NCI-H1436 treated with DMSO at 0.1 percent for 48 hours (cell line): ENCODE results near the gene FAM20C.
"Not testable (repeated sequence)": the region's sequence is repeated elsewhere in the genome, so short reads cannot be mapped to it uniquely, and the experiment has no call there.

Experiments used
- DNase-seq: peaks from one replicate; lab custom pipeline; 2025; lab: John Stamatoyannopoulos, UW

The FAM20C gene

DNA sequence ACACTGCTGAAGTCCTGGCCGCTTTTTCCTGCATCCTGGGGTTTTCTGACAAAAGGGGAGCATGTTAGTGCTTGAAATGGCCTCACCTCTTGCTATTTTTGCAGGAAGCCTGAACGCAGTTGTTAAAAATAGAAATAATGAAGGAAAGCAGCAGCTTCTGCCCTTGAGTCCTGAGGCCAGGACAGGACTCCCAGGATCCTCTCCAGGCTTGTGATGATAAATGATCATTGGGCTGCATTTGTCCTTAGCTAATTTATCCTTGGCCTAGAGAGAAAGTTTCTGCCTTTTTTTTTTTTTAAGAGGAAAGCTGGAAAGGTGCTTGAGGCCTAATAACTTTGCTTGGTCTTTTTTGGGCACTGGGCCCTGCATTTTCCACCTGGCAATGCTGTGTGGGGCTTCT, 17.7 kb upstream of the FAM20C start:
- DNase-seq = no peak

DNA sequence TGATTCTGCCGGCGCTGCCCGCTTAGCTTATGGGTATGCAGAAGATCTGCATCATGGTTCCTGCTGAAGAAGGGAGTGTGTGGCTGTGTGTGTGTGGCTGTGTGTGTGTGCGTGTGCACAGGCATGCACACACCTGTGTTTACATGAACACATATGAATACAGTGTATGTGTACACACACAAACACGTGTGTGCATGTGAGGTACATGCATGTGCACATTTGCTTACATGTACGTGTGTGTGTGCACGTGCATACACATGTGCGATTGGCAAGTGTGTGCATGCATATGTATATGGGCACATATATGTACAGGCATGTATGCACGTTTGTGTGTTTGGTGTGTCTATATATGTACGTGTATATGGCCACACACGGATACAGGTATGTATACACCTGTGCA, 16.4 kb upstream of the FAM20C start:
- DNase-seq = no peak

DNA sequence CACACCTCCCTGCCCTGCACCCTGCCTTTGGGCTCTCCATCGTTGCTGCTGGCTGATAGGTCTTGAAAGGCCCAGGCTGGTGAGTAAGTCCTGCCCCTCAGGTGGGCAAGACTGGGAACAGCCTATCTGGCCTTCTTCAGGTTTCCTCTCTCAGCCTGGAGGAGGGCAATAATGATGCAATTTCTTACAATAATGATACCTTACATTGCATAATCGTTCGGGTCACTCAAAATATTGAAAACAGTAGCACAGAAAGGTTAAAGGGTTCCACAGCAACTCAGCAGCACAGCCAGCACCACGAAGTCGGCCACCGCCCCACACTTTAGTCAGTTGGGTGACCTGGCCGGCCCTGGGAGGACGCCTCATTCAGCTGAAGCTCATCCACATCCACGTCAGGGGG, 16.0 kb upstream of the FAM20C start:
- no peak for DNase-seq

DNA sequence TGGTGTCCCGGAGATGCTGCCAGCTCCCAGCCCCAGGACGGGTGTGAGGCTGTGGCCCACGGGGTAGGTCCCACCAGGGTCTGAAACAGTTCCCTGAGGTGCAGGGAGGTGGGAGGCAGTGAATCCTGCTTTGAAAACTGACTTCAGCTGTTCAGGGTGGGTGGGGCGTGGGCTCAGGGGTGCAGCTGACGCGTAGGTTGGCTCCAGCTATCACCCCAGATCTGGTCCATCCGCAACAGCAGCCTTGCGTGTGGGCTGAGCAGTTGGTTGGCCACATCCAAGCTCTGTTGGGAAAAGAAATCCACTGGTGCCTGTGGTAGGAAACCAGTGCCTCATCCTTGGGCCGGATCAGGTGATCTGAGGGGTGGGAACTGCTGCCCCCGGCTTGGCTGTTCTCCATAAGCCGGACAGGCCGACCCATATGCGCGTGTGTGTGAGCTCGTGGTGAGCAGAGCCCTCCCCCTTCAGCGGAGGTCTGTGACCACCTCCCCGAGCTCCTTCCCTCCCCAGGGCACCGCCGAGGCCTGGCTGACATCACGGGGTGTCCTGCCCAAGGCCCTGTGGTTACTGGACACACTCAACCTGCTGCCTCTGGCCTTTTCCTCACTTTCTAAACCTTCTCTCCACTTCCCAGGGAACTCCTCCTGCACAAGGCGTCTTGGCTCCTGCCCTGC, 15.4 kb upstream of the FAM20C start:
- no peak for DNase-seq

DNA sequence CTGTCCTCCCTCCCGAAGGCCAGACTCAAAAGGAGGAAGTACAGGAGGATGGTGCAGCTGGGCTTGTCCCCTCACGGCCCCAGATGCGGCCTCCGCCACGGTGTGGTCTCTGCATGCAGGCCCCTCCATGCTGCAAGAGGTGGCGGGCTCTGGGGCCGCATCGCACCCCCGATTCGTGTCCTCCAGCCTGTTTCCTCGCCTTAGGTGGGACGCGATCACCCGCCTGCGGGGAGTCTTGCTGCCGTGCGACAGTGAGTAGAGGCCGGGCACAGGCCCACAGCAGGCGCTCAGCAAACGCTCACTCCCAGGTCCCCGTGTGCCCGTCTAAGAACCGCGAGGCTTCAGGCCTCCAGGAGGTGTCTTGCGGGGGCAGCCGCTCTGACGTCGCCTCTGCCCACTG, 13.9 kb upstream of the FAM20C start:
- no peak for DNase-seq

DNA sequence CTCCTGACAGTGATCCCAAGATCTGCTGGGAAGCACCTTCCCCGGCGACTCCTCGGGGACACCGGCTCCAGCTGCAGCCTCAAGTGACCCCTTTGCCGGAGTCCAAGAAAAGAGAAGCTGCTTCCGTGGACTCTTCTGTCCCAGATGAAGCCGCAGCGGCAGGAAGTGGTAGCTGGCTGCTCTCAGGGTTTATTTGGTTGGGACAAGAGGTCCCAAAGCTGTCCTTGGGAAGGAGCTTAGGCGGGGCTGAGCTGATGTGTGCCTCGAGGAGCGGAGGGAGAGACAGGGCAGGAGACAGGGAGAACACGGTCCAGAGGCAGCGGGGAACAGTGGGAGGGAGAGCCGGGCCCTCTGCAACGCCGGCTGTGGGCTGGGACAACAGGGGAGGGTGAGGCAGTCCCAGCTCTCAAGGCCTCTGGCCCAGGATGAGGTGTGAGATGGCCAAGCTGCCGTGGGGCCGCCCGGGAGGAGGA, 13.1 kb upstream of the FAM20C start:
- DNase-seq = no peak

DNA sequence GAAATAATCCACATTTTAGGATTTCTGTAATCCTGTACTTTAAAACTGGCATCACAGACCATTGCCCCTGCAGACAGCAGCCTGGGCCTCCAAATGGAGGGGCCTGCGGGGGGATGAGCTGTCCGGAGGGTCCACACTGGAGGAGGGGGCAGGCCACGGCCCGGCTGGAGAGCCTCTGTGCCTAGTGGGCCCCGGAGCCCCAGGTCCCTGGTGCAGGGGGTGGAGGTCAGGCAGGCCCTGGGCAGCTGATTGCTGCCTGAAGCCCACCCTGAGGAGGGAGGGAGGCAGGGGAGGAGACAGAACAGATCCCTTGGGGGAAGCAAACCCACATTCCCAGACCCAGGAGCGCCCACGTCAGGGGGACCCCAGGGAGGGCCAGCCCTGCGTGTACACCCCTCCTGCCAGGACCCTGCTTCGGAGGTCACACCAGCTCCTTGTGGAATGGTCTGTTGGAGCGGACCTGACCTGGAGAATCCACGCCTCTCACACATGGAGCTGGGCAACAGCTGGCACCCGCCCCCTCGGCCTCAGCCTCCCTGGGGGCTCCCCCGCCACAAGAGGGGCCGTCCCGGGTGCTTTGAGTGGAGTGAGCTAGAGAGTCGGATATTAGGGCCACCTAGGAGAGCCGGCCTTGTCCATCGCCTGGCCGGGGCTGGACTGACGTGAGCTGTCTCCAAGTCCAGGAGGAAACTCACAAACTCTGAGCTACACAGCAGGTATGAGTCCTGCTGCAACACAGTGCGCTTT, 12.2 kb upstream of the FAM20C start:
- DNase-seq = no peak

DNA sequence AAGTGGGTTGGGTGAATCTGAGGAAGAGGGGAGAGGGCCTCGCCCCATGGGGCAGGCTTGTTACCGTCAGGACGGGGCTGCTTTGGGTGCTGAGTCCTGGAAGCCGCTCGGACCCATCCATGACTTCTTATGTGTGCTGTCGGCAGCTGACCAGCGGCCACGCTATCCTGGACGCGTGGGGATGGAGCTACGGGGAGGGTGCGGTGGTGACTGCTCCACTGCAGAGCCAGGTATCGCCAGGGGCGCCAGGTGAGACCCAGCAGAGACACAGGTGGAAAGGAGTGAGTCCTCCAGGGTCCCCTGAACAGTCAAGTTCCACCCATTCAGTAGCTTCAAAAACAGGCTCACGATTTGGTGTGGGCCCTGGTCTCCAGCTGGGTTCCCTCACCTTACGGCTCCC, 10.6 kb upstream of the FAM20C start:
- DNase-seq = no peak

DNA sequence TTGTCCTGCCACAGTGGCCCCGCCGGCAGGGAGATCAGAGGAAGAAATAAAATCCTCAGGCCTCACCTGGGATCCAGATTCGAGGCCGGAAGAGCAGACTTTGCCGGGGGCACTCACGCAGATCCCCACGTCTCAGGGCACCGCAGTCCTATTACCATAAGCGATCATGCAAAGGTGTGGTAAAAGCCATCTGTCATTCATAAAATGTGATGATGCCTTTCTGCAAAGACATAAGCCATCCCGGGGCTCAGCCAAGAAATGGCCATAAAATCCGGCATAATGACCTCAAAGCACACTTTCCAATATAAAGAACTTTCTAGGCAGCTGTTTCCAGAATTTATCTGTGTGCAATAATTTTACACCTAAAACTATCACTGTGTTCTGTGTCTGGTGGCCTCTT, 9.9 kb upstream of the FAM20C start:
- DNase-seq = not testable (repeated sequence)

DNA sequence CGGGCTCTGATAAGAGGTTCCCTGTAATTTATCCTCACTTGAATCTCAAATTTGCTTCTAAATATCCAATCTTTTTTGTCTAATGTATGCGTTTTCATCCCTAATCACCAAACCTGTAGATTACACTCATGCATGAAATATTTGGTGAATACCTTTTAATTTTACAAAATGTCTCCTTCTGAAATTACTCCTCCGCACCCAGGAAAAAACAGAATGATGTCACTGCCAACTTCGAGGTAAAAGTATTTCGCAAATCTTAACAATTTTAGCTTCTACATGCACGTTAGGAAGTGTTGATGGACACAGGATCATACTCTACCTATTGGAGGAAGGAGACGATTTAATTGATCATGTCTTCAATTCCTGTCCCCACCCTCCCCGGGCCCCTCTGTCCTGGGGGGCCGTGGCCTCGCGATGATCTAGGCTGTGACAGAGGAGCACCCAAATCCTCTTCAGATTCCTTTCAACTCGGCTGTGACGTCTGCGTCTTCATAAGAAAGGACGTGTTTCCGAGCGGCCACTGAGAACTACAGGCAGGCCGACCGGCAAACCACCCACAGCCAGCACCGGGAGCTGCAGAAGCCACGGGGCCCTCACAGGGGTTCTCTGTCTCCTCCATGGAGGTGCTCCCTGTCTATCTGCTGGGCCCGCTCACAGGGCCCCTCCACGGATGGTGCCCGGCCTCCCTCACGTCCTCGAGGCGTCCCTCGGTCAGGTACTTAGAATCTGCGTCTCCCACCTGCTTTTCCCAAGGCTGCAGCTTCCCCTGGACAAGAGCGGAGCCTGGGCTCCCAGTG, 8.7 kb upstream of the FAM20C start:
- no peak for DNase-seq

DNA sequence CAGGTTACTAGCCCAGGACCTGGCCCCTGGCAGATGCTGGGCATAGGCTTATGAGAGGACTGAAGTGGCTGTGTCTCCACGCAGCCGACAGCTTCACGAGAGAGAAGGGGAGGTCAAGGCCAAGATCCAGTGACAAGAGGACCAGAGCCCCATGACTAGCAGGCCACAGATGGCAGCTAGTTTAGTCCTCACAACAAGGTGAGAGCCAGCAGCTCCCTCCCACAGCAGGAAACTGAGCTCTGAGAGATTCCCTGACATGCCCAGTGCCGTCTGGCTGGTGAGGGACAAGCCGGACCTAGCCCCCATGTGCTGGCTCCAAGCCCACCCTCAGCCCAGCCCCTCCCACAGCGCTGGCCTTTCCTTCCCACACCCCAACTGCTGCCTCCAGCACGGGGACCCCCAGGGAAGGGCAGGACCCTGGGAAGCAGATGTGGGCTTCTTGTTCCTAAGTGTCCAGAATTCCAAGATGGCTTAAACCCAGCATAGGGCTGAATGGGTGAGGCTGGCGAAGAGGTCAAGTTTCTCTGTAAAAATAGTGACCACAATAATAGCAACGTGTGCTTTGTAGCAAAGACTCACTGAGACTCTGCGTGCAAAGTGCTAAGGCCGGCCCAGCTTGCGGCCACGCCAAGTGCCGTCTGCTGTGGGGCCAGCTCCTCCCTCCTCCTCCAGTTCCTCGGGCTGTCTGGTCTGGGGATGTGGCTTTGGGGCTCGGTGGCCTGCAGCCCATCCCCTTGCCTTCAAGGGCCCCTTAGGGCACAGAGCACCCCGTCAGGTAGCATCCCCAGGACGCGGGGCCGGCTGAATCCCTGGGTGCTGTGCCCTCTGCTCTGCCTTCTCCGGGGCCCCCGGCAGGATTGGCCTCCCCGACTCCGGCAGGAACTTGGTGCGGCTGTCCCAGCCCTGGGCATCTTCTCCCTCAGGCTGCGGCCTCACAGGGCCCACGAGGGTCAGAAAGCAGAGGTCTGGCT, 7.8 kb upstream of the FAM20C start:
- no peak for DNase-seq

DNA sequence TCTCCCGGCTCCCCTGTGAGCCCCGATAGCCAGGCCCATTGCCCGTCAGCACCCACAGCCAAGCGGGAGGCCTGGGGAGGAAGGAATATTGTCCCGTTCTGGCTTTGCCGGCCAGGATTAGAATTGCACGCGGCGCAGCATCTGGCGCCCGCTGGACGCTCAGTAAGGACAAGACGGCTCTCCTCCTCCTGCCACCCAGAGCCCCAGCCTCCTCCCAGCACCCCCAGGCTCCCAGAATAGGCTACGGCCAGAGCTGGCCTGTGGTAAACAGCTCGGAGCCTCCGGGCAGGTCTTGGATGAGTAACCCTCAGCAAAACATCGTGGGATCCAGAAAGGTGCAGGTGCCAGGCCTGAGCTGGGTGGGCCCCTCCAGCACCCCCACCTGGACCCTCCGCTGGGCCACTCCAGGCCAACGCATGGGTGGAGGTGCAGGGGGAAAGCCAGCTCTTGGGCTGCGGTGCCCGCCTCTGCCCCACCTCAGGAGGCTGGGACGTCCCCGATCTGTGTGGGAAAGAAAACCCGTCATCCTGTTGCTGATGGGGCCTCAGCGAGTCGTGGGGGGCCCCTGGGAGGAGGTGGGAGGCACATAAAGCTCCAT, 5.8 kb upstream of the FAM20C start:
- DNase-seq = no peak

DNA sequence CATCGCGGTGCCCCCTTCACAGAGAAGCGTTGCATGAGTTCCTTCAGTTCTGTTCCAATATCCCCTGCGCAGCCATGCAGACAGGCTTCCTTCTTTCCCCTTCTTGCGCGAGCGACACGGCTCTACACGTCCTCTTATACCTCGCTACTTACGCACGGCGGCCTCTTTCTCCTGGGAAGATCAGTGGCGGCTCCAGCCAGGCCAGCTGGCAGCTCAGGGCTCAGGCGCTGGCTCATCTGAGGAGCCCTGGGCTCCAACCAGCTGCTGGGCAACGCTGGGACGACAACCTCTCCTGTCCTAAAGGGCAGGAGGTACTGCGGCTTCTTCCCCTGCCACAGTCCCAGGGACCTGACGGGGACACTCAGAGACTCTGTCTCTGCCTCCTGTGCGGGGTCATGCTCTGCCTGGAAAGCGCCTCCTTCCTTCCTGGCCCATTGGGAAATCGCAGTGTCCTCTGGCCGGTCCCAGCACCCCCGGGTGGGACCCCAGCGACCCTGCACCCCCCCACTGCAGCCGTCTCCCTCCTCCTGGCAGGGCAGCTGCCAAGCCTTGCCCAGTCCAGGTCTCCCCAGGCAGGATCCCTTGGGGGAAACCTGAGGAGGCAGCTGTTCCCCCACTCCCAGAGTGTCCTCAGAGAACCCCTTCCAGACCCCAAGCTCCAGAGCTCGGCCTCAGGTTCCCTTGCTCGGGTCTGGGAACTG, 5.0 kb upstream of the FAM20C start:
- no peak for DNase-seq

DNA sequence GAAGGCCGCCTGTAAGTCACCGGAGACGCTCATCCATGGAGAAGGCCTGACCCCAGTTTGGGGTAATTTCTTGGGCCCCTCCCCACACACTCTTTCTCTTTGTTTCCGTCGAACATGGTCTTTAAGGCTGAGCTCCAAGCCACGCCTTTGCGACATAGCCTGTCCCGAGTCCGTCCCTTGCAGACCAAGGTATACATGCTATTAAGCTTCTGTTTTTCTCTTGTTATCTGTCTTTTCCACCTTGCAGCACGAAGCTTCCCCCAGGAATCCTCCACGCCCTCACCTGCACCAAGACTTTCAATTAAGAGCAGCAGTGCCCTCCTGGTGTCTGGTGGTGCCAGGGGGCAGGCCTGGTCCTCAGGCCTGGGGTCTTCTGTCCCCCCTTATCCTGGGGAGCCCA, 4.2 kb upstream of the FAM20C start:
- DNase-seq = no peak

DNA sequence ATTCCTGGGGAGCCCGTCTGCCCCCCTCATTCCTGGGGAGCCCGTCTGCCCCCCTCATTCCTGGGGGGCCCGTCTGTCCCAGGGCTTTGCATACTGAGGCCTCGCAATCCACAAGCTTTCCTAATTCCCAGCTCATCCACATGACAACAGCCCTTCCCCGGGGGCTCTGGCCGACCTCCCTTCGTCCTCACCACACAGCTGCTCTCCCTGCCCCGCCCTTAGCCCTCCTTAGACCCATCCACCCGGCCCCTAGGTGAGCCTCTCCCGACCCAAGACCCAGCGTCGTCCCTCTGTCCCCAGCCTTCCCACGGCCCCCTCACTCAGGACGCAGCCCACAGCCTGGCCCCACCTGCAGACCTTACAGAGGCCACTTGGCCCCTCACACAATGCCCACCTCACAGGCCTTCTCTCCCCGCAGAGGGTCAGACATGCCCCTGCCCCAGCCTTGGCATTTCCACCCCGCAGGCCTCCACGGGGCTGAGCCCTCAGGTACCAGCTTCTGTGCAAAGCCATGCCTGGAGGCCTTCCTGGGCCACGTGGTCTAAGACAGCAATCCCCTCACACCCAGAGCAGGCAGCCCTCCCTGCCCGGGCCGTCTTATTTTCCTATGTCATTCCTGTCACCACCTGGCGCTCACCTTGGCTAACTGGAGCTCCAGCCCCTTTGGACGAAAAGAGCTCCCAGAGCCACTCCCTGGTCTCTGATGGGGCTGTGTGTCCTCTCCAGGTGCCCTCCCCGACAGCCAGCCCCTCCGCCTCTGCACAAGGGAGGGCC, 3.5 kb upstream of the FAM20C start:
- DNase-seq = no peak

DNA sequence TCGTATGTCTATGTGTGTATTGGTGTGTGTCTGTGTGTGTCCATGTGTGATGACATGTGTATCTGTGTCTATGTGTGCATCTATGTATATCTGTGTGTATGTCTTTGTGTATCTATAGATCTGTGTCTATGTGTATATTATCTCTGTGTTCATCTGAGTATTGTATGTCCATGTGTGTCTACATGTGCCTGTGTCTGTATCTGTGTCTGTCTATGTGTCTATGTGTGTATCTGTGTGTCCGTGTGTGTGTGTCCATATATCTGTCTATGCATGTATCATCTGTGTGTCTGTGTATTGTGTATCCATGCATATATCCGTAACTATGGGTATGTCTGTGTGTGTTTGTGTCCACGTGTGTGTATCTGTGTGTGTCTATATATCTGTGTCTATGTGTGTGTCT, 2.7 kb upstream of the FAM20C start:
- DNase-seq = no peak

DNA sequence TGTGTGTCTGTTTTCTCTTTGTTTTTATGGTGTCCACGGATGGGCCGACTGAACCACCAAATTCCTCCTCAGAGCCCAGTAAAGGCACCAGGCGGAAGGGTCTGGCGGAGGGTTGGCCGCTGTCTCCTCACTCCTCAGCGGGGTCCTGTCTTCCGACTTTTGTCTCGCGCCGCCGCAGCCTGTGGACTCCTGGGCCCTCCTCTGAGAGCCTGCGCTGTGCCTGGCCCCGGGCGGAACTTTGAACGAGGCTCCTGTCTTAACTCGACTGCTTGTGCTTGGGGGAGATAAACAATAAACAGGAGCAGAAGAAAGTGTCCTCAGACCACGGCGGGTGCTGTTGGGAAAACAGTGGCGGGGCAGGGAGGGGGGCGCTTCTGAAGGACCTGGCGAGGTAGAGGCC, 2.2 kb upstream of the FAM20C start:
- DNase-seq = no peak

DNA sequence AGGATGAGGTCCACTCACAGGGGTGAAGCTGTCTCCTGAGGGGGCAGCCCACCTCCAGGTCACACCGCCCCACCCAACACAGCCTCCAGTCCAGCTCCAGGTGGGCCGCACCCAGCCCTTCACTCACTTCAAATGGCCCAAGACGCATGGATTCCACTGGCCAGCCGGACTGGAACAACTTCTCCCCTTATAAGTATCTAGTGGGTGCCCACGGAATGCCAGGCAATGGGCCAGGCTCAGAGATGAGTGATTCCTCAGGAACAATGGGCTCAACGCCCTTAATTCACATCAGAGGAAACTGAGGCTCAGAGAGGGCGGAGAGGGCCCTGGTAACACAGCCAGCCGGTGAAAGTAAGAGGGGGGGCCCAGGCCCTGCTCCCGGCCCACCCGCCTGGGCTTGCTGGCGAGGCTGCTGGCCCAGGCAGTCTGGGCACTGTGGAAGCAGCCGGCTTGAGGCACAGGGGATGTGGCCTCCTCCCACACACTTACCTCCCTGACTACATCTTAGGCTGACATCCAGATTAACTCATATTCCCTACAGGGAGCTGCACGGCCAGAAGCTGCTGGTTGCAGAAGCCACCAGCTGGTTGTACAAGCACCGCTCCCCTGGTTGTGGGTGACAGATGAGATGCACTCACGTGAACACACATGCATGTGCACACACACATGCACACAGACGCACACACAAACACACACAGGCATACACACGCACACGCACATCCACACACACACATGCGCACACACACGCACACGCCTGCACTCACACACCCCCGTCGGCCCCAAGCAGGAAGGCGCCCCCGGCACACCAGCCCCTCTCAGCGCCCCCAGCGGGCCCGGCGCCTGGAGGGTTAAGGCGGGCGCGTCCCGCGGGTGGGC, 1.0 kb upstream of the FAM20C start:
- DNase-seq = no peak
